Hepatocyte (in vitro differentiated cells): ENCODE data around the gene TMEM108. TPM values are rescaled to one million over a fixed set of nuclear protein-coding genes. Genes with fewer than 3 reads are reported as not detected.

Source experiments
- DNase-seq: peaks from one replicate; pipeline ENCODE4 v3.0.0-alpha.2; 2016; ENCODE audit warnings: low spot score
- H2AFZ ChIP-seq: fragments of 200-600 bp; sonication (generic); 2 replicates; pipeline ENCODE4 v1.6.0; 2016; ENCODE audit warnings: antibody characterized with exemption, mild to moderate bottlenecking
- H3K27ac ChIP-seq: fragments of 200-600 bp; sonication (generic); 2 replicates; pipeline ENCODE4 v1.5.1; 2016; ENCODE audit warnings: mild to moderate bottlenecking
- H3K27me3 ChIP-seq: fragments of 200-600 bp; sonication (generic); 2 replicates; pipeline ENCODE4 v1.6.1; 2016
- H3K36me3 ChIP-seq: fragments of 200-600 bp; sonication (generic); replicated peaks from 2 replicates; pipeline ENCODE4 v1.5.1; 2016; ENCODE audit warnings: low read depth; ENCODE audit not compliant: insufficient read depth
- H3K4me1 ChIP-seq: fragments of 200-600 bp; sonication (generic); 2 replicates; pipeline ENCODE4 v1.5.1; 2016; ENCODE audit warnings: mild to moderate bottlenecking, moderate library complexity; ENCODE audit not compliant: insufficient read depth
- H3K4me2 ChIP-seq: fragments of 200-600 bp; sonication (generic); 2 replicates; pipeline ENCODE4 v1.6.0; 2016
- H3K4me3 ChIP-seq: fragments of 200-600 bp; sonication (generic); 2 replicates; pipeline ENCODE4 v1.5.1; 2016; ENCODE audit warnings: mild to moderate bottlenecking
- H3K79me2 ChIP-seq: fragments of 200-600 bp; sonication (generic); 2 replicates; pipeline ENCODE4 v1.6.0; 2017; ENCODE audit warnings: mild to moderate bottlenecking
- H3K9me2 ChIP-seq: fragments of 200-600 bp; sonication (generic); replicated peaks from 2 replicates; pipeline ENCODE4 v1.6.0; 2017; ENCODE audit warnings: mild to moderate bottlenecking; ENCODE audit not compliant: insufficient read depth
- H3K9me3 ChIP-seq: fragments of 200-600 bp; sonication (generic); 2 replicates; pipeline ENCODE4 v1.5.1; 2016; ENCODE audit warnings: low read depth, mild to moderate bottlenecking
- H4K20me1 ChIP-seq: fragments of 200-600 bp; sonication (generic); 2 replicates; pipeline ENCODE4 v1.6.0; 2016; ENCODE audit warnings: mild to moderate bottlenecking; ENCODE audit not compliant: insufficient read depth, poor library complexity, severe bottlenecking
- EZH2 ChIP-seq: fragments of 200-600 bp; sonication (generic); IDR thresholded peaks from 2 replicates; pipeline ENCODE4 v1.6.1; 2016; ENCODE audit warnings: antibody characterized with exemption, mild to moderate bottlenecking, borderline replicate concordance
- EZH2phosphoT487 ChIP-seq: fragments of 200-600 bp; sonication (generic); IDR thresholded peaks from one replicate; pipeline ENCODE4 v1.6.1; 2018; ENCODE audit warnings: antibody characterized with exemption, mild to moderate bottlenecking, low read depth, moderate library complexity; ENCODE audit not compliant: unreplicated experiment, severe bottlenecking
- WGBS: methylation state at CpG from one replicate; pipeline ENCODE4 v1.1.6; 2016; ENCODE audit warnings: low lambda C conversion rate; ENCODE audit errors: missing lambda C conversion rate; 5-methylcytosine and 5-hydroxymethylcytosine counted together
- polyA plus RNA-seq: library from polyadenylated mRNA; unstranded; fragments of >200 nt; fragmentation: Nextera tagmentation; extraction: Ambion mirVana; gene quantifications from 2 replicates; pipeline ENCODE4 v1.2.1, GENCODE V29; 2016
- total RNA-seq: library from RNA; depleted of rRNA; stranded (reverse); fragments of >200 nt; gene quantifications from 2 replicates; pipeline ENCODE4 v1.2.3, GENCODE V29; 2014
- TF ChIP-seq, protein P1 (sequence below): fragments of 200-600 bp; sonication (generic); IDR thresholded peaks from 2 replicates; pipeline ENCODE4 v1.5.1; 2016; ENCODE audit warnings: antibody characterized with exemption, mild to moderate bottlenecking; ENCODE audit not compliant: poor library complexity

Gene TMEM108
- total and polyA plus RNA-seq, 2 experiments from 2014 or later = 0.53 to 6.5 TPM

GRCh38 chr3:133119176-133119575, 81.0 kb downstream of the TMEM108 start:
- Histone ChIP-seq H3K4me3 (no peak overlapping the region), H3K36me3 (no peaks in the 10 kb centered on the region), H3K9me3 (no peaks in the 10 kb centered on the region), H3K27me3 (no peaks in the 10 kb centered on the region), H3K4me1 (no peaks in the 10 kb centered on the region), H3K79me2 (no peaks in the 10 kb centered on the region), H3K9me2 (no peaks in the 10 kb centered on the region), H3K27ac (no peak overlapping the region), H3K4me2 (no peak overlapping the region), H4K20me1 (no peaks in the 10 kb centered on the region), H2AFZ (no peak overlapping the region)
- peak; percentile 10 for DNase-seq
- TF ChIP-seq EZH2 (no peak), EZH2phosphoT487 (no peak)
- WGBS = 45% methylated on average over 2 of the region's 2 CpGs

GRCh38 chr3:133121450-133121849, 83.3 kb downstream of the TMEM108 start:
- Histone ChIP-seq H3K9me3 (no peaks in the 10 kb centered on the region), H2AFZ (no peak overlapping the region), H3K4me1 (no peaks in the 10 kb centered on the region), H3K4me2 (no peak overlapping the region), H3K4me3 (no peak overlapping the region), H4K20me1 (no peaks in the 10 kb centered on the region), H3K79me2 (no peaks in the 10 kb centered on the region), H3K36me3 (no peaks in the 10 kb centered on the region), H3K27me3 (no peaks in the 10 kb centered on the region), H3K9me2 (no peaks in the 10 kb centered on the region), H3K27ac (no peak overlapping the region)
- no peak for TF ChIP-seq EZH2phosphoT487
- TF ChIP-seq EZH2 = no peak
- TF ChIP-seq, protein P1, sequence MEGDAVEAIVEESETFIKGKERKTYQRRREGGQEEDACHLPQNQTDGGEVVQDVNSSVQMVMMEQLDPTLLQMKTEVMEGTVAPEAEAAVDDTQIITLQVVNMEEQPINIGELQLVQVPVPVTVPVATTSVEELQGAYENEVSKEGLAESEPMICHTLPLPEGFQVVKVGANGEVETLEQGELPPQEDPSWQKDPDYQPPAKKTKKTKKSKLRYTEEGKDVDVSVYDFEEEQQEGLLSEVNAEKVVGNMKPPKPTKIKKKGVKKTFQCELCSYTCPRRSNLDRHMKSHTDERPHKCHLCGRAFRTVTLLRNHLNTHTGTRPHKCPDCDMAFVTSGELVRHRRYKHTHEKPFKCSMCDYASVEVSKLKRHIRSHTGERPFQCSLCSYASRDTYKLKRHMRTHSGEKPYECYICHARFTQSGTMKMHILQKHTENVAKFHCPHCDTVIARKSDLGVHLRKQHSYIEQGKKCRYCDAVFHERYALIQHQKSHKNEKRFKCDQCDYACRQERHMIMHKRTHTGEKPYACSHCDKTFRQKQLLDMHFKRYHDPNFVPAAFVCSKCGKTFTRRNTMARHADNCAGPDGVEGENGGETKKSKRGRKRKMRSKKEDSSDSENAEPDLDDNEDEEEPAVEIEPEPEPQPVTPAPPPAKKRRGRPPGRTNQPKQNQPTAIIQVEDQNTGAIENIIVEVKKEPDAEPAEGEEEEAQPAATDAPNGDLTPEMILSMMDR = no peak
- no peak for DNase-seq
- WGBS = 69% methylated on average over 3 of the region's 3 CpGs

- WGBS = 94% methylated on average over 1 of the region's 1 CpG
- H3K4me1 ChIP-seq = no peaks in the 10 kb centered on the region
- H3K79me2 ChIP-seq = no peaks in the 10 kb centered on the region
- H3K9me2 ChIP-seq = no peaks in the 10 kb centered on the region
- TF ChIP-seq, protein P1 = no peak
- no peak for TF ChIP-seq EZH2
- no peak for TF ChIP-seq EZH2phosphoT487
- H3K4me2 ChIP-seq = no peak overlapping the region
- H3K27ac ChIP-seq = no peak overlapping the region
- DNase-seq = no peak
- no peak overlapping the region for H3K4me3 ChIP-seq
- no peaks in the 10 kb centered on the region for H3K36me3 ChIP-seq
- no peaks in the 10 kb centered on the region for H3K27me3 ChIP-seq
- no peaks in the 10 kb centered on the region for H3K9me3 ChIP-seq
- no peaks in the 10 kb centered on the region for H4K20me1 ChIP-seq
- H2AFZ ChIP-seq = no peak overlapping the region
Observed at GRCh38 chr3:133123636-133124035, 85.4 kb downstream of the TMEM108 start.

DNA sequence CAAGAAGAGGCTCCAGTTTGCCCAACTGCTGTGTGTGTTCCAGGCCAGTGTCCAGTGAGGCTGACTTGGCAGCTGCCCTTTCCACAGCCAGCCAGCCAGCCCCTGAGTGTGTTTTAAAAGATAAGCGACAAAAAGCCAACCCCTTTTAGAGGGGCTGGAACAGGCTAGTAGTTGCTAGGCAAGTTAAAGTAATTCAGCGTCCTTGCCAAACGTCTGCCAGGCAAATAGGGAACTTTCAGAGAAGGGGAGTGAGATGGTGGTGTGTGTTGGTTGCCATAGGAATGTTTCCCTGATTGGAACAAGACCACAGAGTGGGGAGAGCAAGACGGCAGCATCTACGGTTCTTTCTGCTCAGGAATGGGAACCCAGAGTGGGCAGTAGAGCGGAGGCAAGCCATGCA, 86.3 kb downstream of the TMEM108 start:
- H3K27ac ChIP-seq = no peak overlapping the region
- H3K9me3 ChIP-seq = no peaks in the 10 kb centered on the region
- WGBS = 47% methylated on average over 6 of the region's 6 CpGs
- DNase-seq = peak; percentile 8
- H3K4me2 ChIP-seq = no peak overlapping the region
- H4K20me1 ChIP-seq = no peaks in the 10 kb centered on the region
- no peak overlapping the region for H3K4me3 ChIP-seq
- TF ChIP-seq, protein P1 = no peak
- TF ChIP-seq EZH2 = no peak
- H3K9me2 ChIP-seq = no peaks in the 10 kb centered on the region
- H3K27me3 ChIP-seq = no peaks in the 10 kb centered on the region
- no peaks in the 10 kb centered on the region for H3K36me3 ChIP-seq
- H3K79me2 ChIP-seq = no peaks in the 10 kb centered on the region
- no peak overlapping the region for H2AFZ ChIP-seq
- H3K4me1 ChIP-seq = no peaks in the 10 kb centered on the region
